ENCODE results near the gene OSBPL1A.

GRCh38 chr18:24201699-24202687 lies 195.6 kb downstream of the OSBPL1A start:
- no peak for TF ChIP-seq POLR2A (IDR thresholded peaks at IDR 0.05; ENCODE audit: low read length)
- no peak for TF ChIP-seq RCOR1 (IDR thresholded peaks at IDR 0.05; ENCODE audit: low read depth, low read length)
- no peak for TF ChIP-seq ZSCAN20 (CRISPR knock-in tag; IDR thresholded peaks at IDR 0.05)
- no peak for TF ChIP-seq CTCF (IDR thresholded peaks at IDR 0.05)
- TF ChIP-seq CEBPB (IDR thresholded peaks at IDR 0.05): no peak
- TF ChIP-seq JUNB (IDR thresholded peaks at IDR 0.05): no peak
- TF ChIP-seq SMC3 (IDR thresholded peaks at IDR 0.05): no peak
- TF ChIP-seq TFCP2L1 (CRISPR knock-in tag; IDR thresholded peaks at IDR 0.05): no peak
- no peak for TF ChIP-seq RAD21 (conservative IDR thresholded peaks at IDR 0.05 in 1 of 2, IDR thresholded peaks at IDR 0.05 in 1 of 2)
- TF ChIP-seq EHMT2 (IDR thresholded peaks at IDR 0.05; ENCODE audit: low read depth): no peak
